OCI-LY7 (cell line): Measurements from ENCODE around the gene TNKS1BP1. TPM values are rescaled to one million over a fixed set of nuclear protein-coding genes. Genes with fewer than 3 reads are reported as not detected.
A peak's percentile ranks its signal among the peaks of the same experiment; 100 is the strongest.

Experiments
- BruUV-seq: library from RNA; stranded (reverse); fragments of 400-500 nt; replicated peaks from 2 replicates; lab custom pipeline; 2021; lab: Mats Ljungman, UMichigan
- CTCF ChIA-PET: fragments of 300-600 bp; sonication (Branson Sonifier 250); formaldehyde crosslinking; loops from one replicate; lab custom pipeline; 2022; ENCODE audit warnings: antibody characterized with exemption; ENCODE audit not compliant: unreplicated experiment; lab: Charles Lee
- POLR2A ChIA-PET: fragments of 300-600 bp; sonication (Branson Sonifier 250); formaldehyde crosslinking; loops from one replicate; lab custom pipeline; 2022; ENCODE audit warnings: antibody characterized with exemption; lab: Charles Lee
- DNase-seq: peaks from one replicate; pipeline ENCODE4 v3.0.0-alpha.2; 2015; ENCODE audit warnings: low spot score
- H2AFZ ChIP-seq: fragments of 200-600 bp; sonication (generic), shearing (Covaris generic); 2 replicates; pipeline ENCODE4 v1.6.1; 2014; ENCODE audit warnings: mild to moderate bottlenecking, antibody characterized with exemption, low read length, moderate library complexity
- H3K27ac ChIP-seq: fragments of 200-600 bp; sonication (generic); 2 replicates; pipeline ENCODE4 v1.5.1; 2014; ENCODE audit warnings: mixed run types, low read depth, mild to moderate bottlenecking, moderate library complexity, low read length, inconsistent platforms; ENCODE audit not compliant: poor library complexity, severe bottlenecking
- H3K36me3 ChIP-seq: fragments of 200-600 bp; sonication (generic); 2 replicates; pipeline ENCODE4 v1.6.1; 2014; ENCODE audit warnings: mild to moderate bottlenecking, antibody characterized with exemption, low read length, moderate library complexity, mixed read lengths; ENCODE audit not compliant: insufficient read depth
- H3K4me1 ChIP-seq: fragments of 200-600 bp; sonication (generic); 2 replicates; pipeline ENCODE4 v1.5.1; 2014; ENCODE audit warnings: mild to moderate bottlenecking, low read length; ENCODE audit not compliant: insufficient read depth, poor library complexity, severe bottlenecking
- H3K4me2 ChIP-seq: fragments of 200-600 bp; sonication (generic); 2 replicates; pipeline ENCODE4 v1.6.1; 2014; ENCODE audit warnings: mild to moderate bottlenecking, low read length
- H3K4me3 ChIP-seq: fragments of 200-600 bp; sonication (generic); 2 replicates; pipeline ENCODE4 v1.5.1; 2014; ENCODE audit warnings: mild to moderate bottlenecking, low read depth, low read length; ENCODE audit not compliant: poor library complexity, severe bottlenecking
- H3K79me2 ChIP-seq: fragments of 200-600 bp; sonication (generic); 2 replicates; pipeline ENCODE4 v1.6.1; 2016; ENCODE audit warnings: low read depth, mild to moderate bottlenecking, low read length, moderate library complexity, mixed read lengths; ENCODE audit not compliant: insufficient read depth
- H3K9me2 ChIP-seq: fragments of 200-600 bp; sonication (generic); 2 replicates; pipeline ENCODE4 v1.6.1; 2016; ENCODE audit warnings: mild to moderate bottlenecking, low read length, mixed read lengths; ENCODE audit not compliant: insufficient read depth
- H3K9me3 ChIP-seq: fragments of 200-600 bp; sonication (generic); 2 replicates; pipeline ENCODE4 v1.6.1; 2014; ENCODE audit warnings: mild to moderate bottlenecking, mixed run types, low read length, mixed read lengths
- H4K20me1 ChIP-seq: fragments of 200-600 bp; sonication (generic); 2 replicates; pipeline ENCODE4 v1.6.1; 2014; ENCODE audit warnings: mild to moderate bottlenecking, antibody characterized with exemption, low read length, moderate library complexity, mixed read lengths; ENCODE audit not compliant: insufficient read depth
- CTCF ChIP-seq: fragments of 200-600 bp; sonication (generic); conservative IDR thresholded peaks from 2 replicates; pipeline ENCODE4 v1.5.1; 2014; ENCODE audit warnings: mild to moderate bottlenecking, antibody characterized with exemption, low read length, moderate library complexity, mixed read lengths
- EZH2phosphoT487 ChIP-seq: fragments of 200-600 bp; sonication (generic); IDR thresholded peaks from 2 replicates; pipeline ENCODE4 v1.6.1; 2018; ENCODE audit warnings: low read depth, borderline replicate concordance, mild to moderate bottlenecking, mixed run types, antibody characterized with exemption, low read length, moderate library complexity, mixed read lengths
- intact Hi-C: fragments of 100-400 bp; cut with micrococcal nuclease; formaldehyde crosslinking; loops from one replicate; pipeline ENCODE4 v1.10.0; 2022; ENCODE audit not compliant: unreplicated experiment
- total RNA-seq, 2 experiments: library from RNA; depleted of rRNA in 1 of 2; stranded (reverse); fragments of >200 nt in 1 of 2; shearing (Covaris generic) in 1 of 2; gene quantifications; 2 replicates each; pipeline ENCODE4 v1.2.3, GENCODE V29; 2014 to 2022

Gene TNKS1BP1
- total RNA-seq, 2 experiments from 2014 or later, result 5.3 to 16.4 TPM

- no peak for TF ChIP-seq EZH2phosphoT487
- TF ChIP-seq CTCF, result no peak
- Histone ChIP-seq H2AFZ (no peak overlapping the region), H3K27ac (no peak overlapping the region), H3K36me3 (peaks cover 36% of the 10 kb centered on the region), H3K4me1 (peaks cover 28% of the 10 kb centered on the region), H3K79me2 (no peaks in the 10 kb centered on the region), H3K9me3 (no peaks in the 10 kb centered on the region), H3K4me3 (peak overlapping the region; percentile 70), H3K4me2 (peak overlapping the region; percentile 97), H4K20me1 (no peaks in the 10 kb centered on the region), H3K9me2 (no peaks in the 10 kb centered on the region)
- CTCF ChIA-PET, result no interaction called here
- no peak for DNase-seq
- no TSS peak for BruUV-seq
- POLR2A ChIA-PET, result interaction anchor here (0.9 kb wide), 1 partner anchor 12 kb away, joined by 4 read pairs; the partner anchor contains the start of gene SSRP1
- intact Hi-C loops, result no loop called here
These were observed 948 bp downstream of the TNKS1BP1 start for GRCh38 chr11:57323855-57324153.

- no TSS peak for BruUV-seq
- TF ChIP-seq CTCF, result no peak
- no peak for TF ChIP-seq EZH2phosphoT487
- intact Hi-C loops, result no loop called here
These were observed 1.4 kb downstream of the TNKS1BP1 start for GRCh38 chr11:57323167-57323854.

More at GRCh38 chr11:57323167-57323854, 1.4 kb downstream of the TNKS1BP1 start:
- Histone ChIP-seq H2AFZ (no peak overlapping the region), H3K9me2 (no peaks in the 10 kb centered on the region), H3K27ac (no peak overlapping the region), H3K9me3 (no peaks in the 10 kb centered on the region), H3K36me3 (peaks cover 31% of the 10 kb centered on the region), H4K20me1 (no peaks in the 10 kb centered on the region), H3K79me2 (no peaks in the 10 kb centered on the region), H3K4me2 (peak overlapping the region; percentile 97; the same call in 1 of the 2 replicates), H3K4me3 (no peak overlapping the region), H3K4me1 (peaks cover 28% of the 10 kb centered on the region)
- CTCF ChIA-PET, result no interaction called here
- POLR2A ChIA-PET, result interaction anchor here (0.9 kb wide), 1 partner anchor 13 kb away, joined by 4 read pairs; the partner anchor contains the start of gene SSRP1
- no peak for DNase-seq
